GM08714 (cell line): ENCODE measurements around the gene JOSD2.
"Not testable (repeated sequence)": the region's sequence is repeated elsewhere in the genome, so short reads cannot be mapped to it uniquely, and the experiment has no call there.

Experiments used
- H3K4me3 ChIP-seq: fragments of 200-500 bp; sonication (Bioruptor generic); 2 replicates; pipeline ENCODE4 v1.5.1; 2014; ENCODE audit warnings: mild to moderate bottlenecking, low read length, inconsistent platforms
- ZNF274 ChIP-seq: IDR thresholded peaks from 2 replicates; pipeline ENCODE4 v1.6.1; 2012; ENCODE audit warnings: mild to moderate bottlenecking, low read depth, low read length

Gene JOSD2

GRCh38 chr19:50532952-50533351, 22.0 kb upstream of the JOSD2 start:
- no peak overlapping the region for H3K4me3 ChIP-seq
- TF ChIP-seq ZNF274: no peak

GRCh38 chr19:50531171-50531612, 20.2 kb upstream of the JOSD2 start:
- TF ChIP-seq ZNF274: no peak
- H3K4me3 ChIP-seq: no peak overlapping the region

GRCh38 chr19:50528052-50528451, 17.1 kb upstream of the JOSD2 start:
- not testable (repeated sequence) for H3K4me3 ChIP-seq

GRCh38 chr19:50522881-50523280, 11.9 kb upstream of the JOSD2 start:
- TF ChIP-seq ZNF274: no peak
- no peak overlapping the region for H3K4me3 ChIP-seq

GRCh38 chr19:50520822-50521465, 10.0 kb upstream of the JOSD2 start:
- no peak overlapping the region for H3K4me3 ChIP-seq
- no peak for TF ChIP-seq ZNF274

GRCh38 chr19:50519006-50519575, 8.1 kb upstream of the JOSD2 start:
- no peak for TF ChIP-seq ZNF274
- H3K4me3 ChIP-seq: no peak overlapping the region

- H3K4me3 ChIP-seq: no peak overlapping the region
- TF ChIP-seq ZNF274: no peak
Measured at GRCh38 chr19:50518091-50519005, 7.4 kb upstream of the JOSD2 start.

- no peak for TF ChIP-seq ZNF274
- no peak overlapping the region for H3K4me3 ChIP-seq
Measured at GRCh38 chr19:50517704-50518075, 6.7 kb upstream of the JOSD2 start.

- TF ChIP-seq ZNF274: no peak
- H3K4me3 ChIP-seq: no peak overlapping the region
Measured at GRCh38 chr19:50516964-50517703, 6.1 kb upstream of the JOSD2 start.

- H3K4me3 ChIP-seq: no peak overlapping the region
- TF ChIP-seq ZNF274: no peak
Measured at GRCh38 chr19:50516456-50516855, 5.5 kb upstream of the JOSD2 start.

- TF ChIP-seq ZNF274: no peak
- no peak overlapping the region for H3K4me3 ChIP-seq
Measured at GRCh38 chr19:50515168-50515561, 4.2 kb upstream of the JOSD2 start.

GRCh38 chr19:50514346-50515167, 3.6 kb upstream of the JOSD2 start:
- TF ChIP-seq ZNF274: no peak
- no peak overlapping the region for H3K4me3 ChIP-seq

GRCh38 chr19:50513746-50514345, 2.9 kb upstream of the JOSD2 start, which contains the start of gene ASPDH:
Gene ASPDH, minus strand, starts transcription at chr19:50513913. Its CDS starts 90 bp downstream, at chr19:50513823.
- no peak for TF ChIP-seq ZNF274
- H3K4me3 ChIP-seq: no peak within 1 kb of the TSS
